ENCODE results near the gene TFEC. TPM values are rescaled to one million over a fixed set of nuclear protein-coding genes. Genes with fewer than 3 reads are reported as not detected.

TFEC gene
- total and polyA plus RNA-seq, 4 donors, result 9.8 to 19.2 (median 17.1) TPM

DNA sequence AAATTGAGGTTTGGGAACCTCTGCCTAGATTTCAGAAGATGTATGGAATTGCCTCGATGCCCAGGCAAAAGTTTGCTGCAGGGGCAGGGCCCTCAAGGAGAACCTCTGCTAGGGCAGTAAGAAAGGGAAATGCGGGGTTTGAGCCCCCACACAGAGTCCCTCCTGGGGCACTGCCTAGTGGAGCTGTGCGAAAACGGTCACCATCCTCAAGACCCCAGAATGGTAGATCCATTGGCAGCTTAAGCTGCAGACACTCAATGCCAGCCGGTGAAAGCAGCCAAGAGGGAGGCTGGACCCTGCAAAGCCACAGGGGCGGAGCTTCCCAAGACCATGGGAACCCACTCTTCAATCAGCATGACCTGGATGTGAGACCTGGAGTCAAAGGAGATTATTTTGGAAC, 15.0 kb upstream of the TFEC start:
- H3K9me3 ChIP-seq (ENCODE audit: control insufficient read depth in 4 of 4, insufficient read depth in 3 of 4, low read length in 3 of 4), result peaks cover 0 to 9% (median 0%) of the 10 kb centered on the region in 4 donors
- no peak overlapping the region for H3K4me3 ChIP-seq
- no peaks in the 10 kb centered on the region for H3K36me3 ChIP-seq (ENCODE audit: control insufficient read depth in 4 of 4, insufficient read depth in 4 of 4, low read length in 4 of 4)
- H3K9ac ChIP-seq (ENCODE audit: insufficient read depth in 1 of 2, low read length in 2 of 2), result no peak overlapping the region
- H3K27ac ChIP-seq (ENCODE audit: low read depth in 1 of 2, low read length in 1 of 2), result no peak overlapping the region
- ATAC-seq (ENCODE audit: insufficient read depth, low FRiP score), result no peak
- TF ChIP-seq, protein P1, sequence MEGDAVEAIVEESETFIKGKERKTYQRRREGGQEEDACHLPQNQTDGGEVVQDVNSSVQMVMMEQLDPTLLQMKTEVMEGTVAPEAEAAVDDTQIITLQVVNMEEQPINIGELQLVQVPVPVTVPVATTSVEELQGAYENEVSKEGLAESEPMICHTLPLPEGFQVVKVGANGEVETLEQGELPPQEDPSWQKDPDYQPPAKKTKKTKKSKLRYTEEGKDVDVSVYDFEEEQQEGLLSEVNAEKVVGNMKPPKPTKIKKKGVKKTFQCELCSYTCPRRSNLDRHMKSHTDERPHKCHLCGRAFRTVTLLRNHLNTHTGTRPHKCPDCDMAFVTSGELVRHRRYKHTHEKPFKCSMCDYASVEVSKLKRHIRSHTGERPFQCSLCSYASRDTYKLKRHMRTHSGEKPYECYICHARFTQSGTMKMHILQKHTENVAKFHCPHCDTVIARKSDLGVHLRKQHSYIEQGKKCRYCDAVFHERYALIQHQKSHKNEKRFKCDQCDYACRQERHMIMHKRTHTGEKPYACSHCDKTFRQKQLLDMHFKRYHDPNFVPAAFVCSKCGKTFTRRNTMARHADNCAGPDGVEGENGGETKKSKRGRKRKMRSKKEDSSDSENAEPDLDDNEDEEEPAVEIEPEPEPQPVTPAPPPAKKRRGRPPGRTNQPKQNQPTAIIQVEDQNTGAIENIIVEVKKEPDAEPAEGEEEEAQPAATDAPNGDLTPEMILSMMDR (IDR thresholded peaks at IDR 0.05; ENCODE audit: control extremely low read depth, extremely low read depth), result no peak
- no peaks in the 10 kb centered on the region for H3K27me3 ChIP-seq (ENCODE audit: control insufficient read depth in 3 of 3, insufficient read depth in 3 of 3, low read length in 2 of 3)
- H3K4me1 ChIP-seq (ENCODE audit: control insufficient read depth in 5 of 5, insufficient read depth in 5 of 5, low read length in 5 of 5), result no peaks in the 10 kb centered on the region
- DNase-seq, result no peak
- 91 to 94% methylated on average over 6 of the region's 6 CpGs for WGBS, 2 donors

DNA sequence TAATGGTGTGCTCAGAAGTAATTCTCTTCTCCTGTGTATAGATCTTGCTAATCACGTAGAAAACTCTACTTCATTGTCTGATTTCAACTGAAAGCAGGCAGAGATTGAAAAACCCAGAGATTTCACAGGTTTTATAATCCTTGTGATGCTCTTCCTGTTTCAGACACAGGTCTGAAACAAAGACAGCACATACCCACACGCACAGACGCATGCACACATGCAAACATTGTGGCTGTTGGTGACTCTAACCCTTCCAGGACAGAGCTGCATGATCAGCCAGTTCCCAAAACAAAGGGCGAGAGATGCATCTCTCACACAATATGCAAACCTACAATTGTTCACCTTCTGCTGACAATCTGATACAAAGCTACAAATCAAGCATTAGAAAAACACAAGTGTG, 11.1 kb upstream of the TFEC start:
- Histone ChIP-seq H3K27me3 (ENCODE audit: control insufficient read depth in 3 of 3, insufficient read depth in 3 of 3, low read length in 2 of 3) (no peaks in the 10 kb centered on the region), H3K4me1 (ENCODE audit: control insufficient read depth in 5 of 5, insufficient read depth in 5 of 5, low read length in 5 of 5) (no peaks in the 10 kb centered on the region), H3K27ac (ENCODE audit: low read depth in 1 of 2, low read length in 1 of 2) (no peak overlapping the region), H3K9ac (ENCODE audit: insufficient read depth in 1 of 2, low read length in 2 of 2) (no peak overlapping the region), H3K36me3 (ENCODE audit: control insufficient read depth in 4 of 4, insufficient read depth in 4 of 4, low read length in 4 of 4) (no peaks in the 10 kb centered on the region), H3K9me3 (ENCODE audit: control insufficient read depth in 4 of 4, insufficient read depth in 3 of 4, low read length in 3 of 4) (peaks cover 0 to 2% (median 0%) of the 10 kb centered on the region in 4 donors), H3K4me3 (no peak overlapping the region)
- TF ChIP-seq, protein P1 (IDR thresholded peaks at IDR 0.05; ENCODE audit: control extremely low read depth, extremely low read depth), result no peak
- ATAC-seq (ENCODE audit: insufficient read depth, low FRiP score) (no peak), DNase-seq (no peak)
- 74 to 85% methylated on average over 4 of the region's 4 CpGs for WGBS, 2 donors

DNA sequence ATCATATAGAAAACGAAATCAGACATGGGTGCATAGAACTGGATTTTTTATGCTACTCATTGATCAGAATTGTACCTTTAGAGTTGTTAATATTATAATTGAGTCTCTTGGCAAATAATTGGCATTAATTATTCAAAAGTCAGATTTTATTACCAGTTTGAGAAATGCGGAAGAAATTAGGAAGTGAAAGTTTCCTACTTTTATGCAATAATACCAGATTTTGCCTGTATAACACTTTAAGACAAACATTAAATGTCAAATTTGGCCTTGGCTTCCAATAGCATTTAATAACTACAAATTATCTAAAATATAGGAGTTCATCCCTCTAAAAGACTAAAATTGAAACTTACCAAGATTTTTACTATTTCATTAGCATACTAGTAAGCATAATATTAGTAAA, 6.8 kb upstream of the TFEC start:
- no peak overlapping the region for H3K9ac ChIP-seq (ENCODE audit: insufficient read depth in 1 of 2, low read length in 2 of 2)
- WGBS, 2 donors, result 63 to 80% methylated on average over 2 of the region's 2 CpGs
- no peaks in the 10 kb centered on the region for H3K27me3 ChIP-seq (ENCODE audit: control insufficient read depth in 3 of 3, insufficient read depth in 3 of 3, low read length in 2 of 3)
- H3K9me3 ChIP-seq (ENCODE audit: control insufficient read depth in 4 of 4, insufficient read depth in 3 of 4, low read length in 3 of 4), result no peaks in the 10 kb centered on the region
- no peak for ATAC-seq (ENCODE audit: insufficient read depth, low FRiP score)
- H3K36me3 ChIP-seq (ENCODE audit: control insufficient read depth in 4 of 4, insufficient read depth in 4 of 4, low read length in 4 of 4), result no peaks in the 10 kb centered on the region
- H3K4me1 ChIP-seq (ENCODE audit: control insufficient read depth in 5 of 5, insufficient read depth in 5 of 5, low read length in 5 of 5), result no peaks in the 10 kb centered on the region
- TF ChIP-seq, protein P1 (IDR thresholded peaks at IDR 0.05; ENCODE audit: control extremely low read depth, extremely low read depth), result no peak
- H3K4me3 ChIP-seq, result no peak overlapping the region
- H3K27ac ChIP-seq (ENCODE audit: low read depth in 1 of 2, low read length in 1 of 2), result no peak overlapping the region
- no peak for DNase-seq

- Histone ChIP-seq H3K27ac (ENCODE audit: low read depth in 1 of 2, low read length in 1 of 2) (no peak overlapping the region), H3K9ac (ENCODE audit: insufficient read depth in 1 of 2, low read length in 2 of 2) (no peak overlapping the region), H3K4me3 (no peak overlapping the region), H3K9me3 (ENCODE audit: control insufficient read depth in 4 of 4, insufficient read depth in 3 of 4, low read length in 3 of 4) (no peaks in the 10 kb centered on the region), H3K4me1 (ENCODE audit: control insufficient read depth in 5 of 5, insufficient read depth in 5 of 5, low read length in 5 of 5) (no peaks in the 10 kb centered on the region), H3K36me3 (ENCODE audit: control insufficient read depth in 4 of 4, insufficient read depth in 4 of 4, low read length in 4 of 4) (no peaks in the 10 kb centered on the region), H3K27me3 (ENCODE audit: control insufficient read depth in 3 of 3, insufficient read depth in 3 of 3, low read length in 2 of 3) (no peaks in the 10 kb centered on the region)
- no peak for ATAC-seq (ENCODE audit: insufficient read depth, low FRiP score)
- TF ChIP-seq, protein P1 (IDR thresholded peaks at IDR 0.05; ENCODE audit: control extremely low read depth, extremely low read depth), result no peak
- 90 to 96% methylated on average over 3 of the region's 3 CpGs for WGBS, 2 donors
- DNase-seq, result no peak
These were observed 3.8 kb upstream of the TFEC start for GRCh38 chr7:116034411-116034810.

Measured in lung (tissue), 12 donors.